DLD1 (cell line): Measurements from ENCODE around the gene TBC1D30.
"Not testable (repeated sequence)": the region's sequence is repeated elsewhere in the genome, so short reads cannot be mapped to it uniquely, and the experiment has no call there.

Experiments used
- in situ Hi-C: cut with HindIII; loops from 2 replicates; pipeline ENCODE4 v1.10.0; 2017; ENCODE audit warnings: low sequenced_read_pairs

The TBC1D30 gene

DNA sequence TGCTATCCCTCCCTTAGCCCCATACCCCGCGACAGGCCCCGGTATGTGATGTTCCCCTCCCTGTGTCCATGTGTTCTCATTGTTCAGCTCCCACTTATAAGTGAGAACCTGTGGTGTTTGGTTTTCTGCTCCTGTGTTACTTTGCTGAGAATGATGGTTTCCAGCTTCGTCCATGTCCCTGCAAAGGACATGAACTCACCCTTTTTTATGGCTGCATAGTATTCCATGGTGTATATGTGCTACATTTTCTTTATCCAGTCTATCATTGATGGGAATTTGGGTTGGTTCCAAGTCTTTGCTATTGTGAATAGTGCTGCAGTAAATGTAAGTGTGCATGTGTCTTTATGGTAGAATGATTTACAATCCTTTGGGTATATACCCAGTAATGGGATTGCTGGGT lies 24.0 kb downstream of the TBC1D30 start:
- in situ Hi-C loops = not testable (repeated sequence)

DNA sequence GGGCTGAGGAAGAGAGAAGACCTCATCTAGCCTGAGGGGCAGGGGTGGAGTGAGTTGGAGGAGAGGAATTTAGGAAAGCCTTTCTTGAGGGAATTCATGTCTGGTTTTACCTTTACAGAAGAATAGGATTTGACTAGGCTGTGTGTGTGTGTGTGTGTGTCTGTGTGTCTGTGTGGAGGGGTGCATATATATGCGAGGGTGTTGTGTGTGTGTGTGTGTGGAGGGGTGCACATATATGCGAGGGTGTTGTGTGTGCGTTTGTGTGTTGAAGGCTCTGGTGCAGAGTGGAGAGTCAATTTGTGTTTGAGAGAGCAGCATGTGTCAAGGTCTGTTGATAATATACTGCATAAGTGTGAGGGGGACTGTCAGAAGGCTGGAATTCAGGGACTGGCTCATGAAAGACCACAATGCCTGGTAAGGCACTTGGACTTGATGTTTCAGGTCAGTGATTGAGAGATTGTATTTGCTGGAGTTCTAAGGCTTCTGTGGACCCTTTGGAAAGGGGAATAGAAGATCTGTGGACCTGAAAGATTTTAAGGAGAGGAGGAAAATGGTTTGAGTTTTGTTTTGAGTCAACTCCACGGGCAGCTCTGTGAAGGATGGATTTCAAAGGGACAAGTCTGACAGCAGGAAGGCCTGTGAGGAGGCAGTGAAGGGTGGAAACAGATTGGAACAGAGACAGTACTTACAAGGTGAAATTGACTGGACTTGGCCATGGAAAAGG lies 34.6 kb downstream of the TBC1D30 start:
- in situ Hi-C loops = no loop called here

DNA sequence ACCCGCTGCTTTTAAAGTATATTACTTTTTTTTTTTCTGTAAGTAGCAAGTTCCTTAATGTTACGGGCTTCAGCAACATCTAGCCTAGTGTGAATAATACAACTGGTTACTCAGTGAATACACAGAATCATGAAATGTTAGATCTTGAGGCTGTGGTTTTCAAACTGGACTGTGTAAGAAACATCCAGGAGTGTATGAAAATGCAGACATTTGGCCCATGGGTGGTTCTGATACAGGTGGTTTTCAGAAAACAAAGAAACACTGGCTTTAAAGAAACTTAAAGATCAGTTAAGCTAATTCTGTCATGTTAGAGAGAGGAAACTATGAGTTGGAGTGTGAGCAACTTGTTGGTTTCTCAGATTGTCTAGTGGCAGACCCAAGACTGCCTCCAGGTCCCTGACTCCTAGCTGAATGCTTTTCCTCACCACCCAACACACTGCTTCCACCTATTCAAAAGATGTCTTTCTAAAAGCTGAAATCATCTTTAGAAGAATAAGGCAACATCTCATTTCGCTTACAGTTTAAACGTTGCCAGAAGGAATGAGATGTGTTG lies 36.1 kb downstream of the TBC1D30 start:
- in situ Hi-C loops = no loop called here

DNA sequence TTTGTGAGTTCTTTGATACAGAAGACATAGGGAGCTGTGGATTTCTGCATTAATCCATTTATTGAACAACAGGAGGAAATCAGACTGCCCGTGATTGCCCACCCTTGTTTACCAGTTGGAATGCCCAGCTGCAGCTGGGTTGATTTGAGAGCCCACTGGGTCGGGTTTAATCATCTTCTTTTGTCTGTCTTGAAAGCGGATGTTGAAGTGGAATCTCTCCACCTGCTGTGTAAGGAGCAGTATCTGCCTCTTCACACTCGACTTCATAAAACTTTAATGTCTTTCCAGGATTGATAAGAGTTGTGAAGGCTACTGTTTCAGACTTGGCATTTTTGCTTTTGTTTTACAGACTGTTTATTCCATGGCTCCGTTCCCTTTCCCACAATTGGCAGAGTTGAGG lies 39.9 kb downstream of the TBC1D30 start:
- in situ Hi-C loops = no loop called here

DNA sequence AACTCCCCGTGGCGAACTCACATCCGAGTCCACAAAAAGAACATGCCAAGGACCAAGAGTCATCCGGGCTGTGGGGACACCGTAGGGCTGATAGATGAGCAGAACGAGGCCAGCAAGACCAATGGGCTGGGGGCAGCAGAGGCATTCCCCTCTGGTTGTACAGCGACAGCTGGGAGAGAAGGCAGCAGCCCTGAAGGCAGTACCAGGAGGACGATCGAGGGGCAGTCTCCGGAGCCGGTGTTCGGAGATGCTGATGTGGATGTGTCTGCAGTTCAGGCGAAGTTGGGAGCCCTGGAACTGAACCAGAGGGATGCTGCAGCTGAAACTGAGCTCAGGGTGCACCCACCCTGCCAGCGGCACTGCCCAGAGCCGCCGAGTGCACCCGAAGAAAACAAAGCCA lies 50.7 kb downstream of the TBC1D30 start:
- in situ Hi-C loops = no loop called here

DNA sequence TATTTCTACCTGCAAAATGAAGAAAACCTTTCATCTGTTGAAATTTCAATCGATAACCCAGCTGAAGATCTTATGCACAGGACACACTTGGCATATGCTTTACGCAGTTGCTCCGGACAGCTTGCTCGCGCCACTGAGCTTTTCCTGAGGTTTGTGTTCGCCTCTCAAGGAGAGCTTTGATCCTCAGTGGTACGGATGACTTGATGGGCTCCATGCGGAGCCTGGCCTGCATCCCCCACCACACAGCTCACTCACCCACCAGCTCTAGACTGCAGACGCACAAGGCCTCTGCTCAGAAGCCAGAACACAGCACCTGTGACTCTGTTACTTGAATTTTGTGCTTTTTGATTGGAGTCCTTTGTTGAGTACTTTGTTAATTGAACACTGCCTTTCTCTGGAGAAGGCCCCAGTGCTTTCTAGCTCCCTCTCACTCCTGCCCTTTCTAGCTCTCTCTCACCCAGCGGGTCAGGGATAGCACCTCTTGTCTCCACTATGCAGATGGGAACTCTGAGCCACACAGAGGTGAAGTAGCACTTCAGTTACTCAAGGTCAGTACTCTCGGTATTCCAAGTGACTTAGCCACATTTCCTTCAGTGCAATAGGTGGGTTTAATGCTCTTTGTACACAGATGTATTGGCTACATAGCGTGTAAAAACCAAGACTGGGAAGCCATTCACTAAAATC lies 52.1 kb downstream of the TBC1D30 start:
- in situ Hi-C loops = no loop called here

DNA sequence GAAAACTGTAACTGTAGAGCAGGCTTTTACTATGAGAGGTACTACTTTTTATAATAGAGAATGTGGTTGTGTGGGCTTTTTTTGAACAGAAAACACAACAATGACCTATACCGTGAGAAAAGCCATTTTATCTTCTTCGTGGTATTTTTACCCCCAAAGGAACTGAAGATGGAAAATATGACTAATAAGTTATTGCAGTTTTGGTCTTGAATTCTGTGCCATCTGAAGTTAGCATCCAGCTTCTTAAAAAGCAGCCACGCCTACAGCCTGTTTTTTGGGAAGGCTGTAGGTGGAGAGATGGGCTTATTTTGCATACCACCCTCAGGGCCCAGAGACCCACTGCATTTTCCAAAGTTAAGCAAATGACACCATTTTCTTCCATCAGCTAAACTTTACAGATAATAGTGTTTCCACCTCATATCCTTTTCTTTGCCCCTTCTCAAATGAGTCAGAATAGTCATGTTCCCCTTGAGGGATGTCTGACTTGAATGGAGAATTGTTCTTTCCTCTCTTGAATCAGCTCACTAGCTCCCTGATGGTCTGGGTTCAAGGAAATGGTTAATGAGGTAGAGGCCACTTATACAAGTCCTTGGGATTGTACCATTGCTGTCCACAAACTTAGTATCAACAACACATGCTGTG lies 53.0 kb downstream of the TBC1D30 start:
- in situ Hi-C loops = no loop called here

DNA sequence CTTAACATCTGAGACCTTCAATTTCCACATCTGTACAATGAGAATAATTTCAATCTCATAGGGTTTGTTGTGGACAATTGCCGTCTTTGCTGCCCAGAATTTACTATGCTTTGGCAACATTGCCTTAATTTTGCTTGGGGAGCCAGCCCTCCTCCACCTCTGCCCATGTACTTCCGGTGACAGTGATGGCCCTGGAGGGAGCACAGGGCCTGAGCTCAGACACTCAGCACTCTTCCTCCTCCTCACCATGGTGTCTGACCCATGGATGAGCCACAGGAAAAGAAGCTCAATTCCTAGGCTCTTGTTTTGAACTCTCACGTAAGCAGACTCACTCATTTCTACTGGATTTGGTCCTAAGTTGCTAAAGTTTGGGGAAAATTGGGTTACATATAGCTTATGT lies 58.2 kb downstream of the TBC1D30 start:
- in situ Hi-C loops = no loop called here

DNA sequence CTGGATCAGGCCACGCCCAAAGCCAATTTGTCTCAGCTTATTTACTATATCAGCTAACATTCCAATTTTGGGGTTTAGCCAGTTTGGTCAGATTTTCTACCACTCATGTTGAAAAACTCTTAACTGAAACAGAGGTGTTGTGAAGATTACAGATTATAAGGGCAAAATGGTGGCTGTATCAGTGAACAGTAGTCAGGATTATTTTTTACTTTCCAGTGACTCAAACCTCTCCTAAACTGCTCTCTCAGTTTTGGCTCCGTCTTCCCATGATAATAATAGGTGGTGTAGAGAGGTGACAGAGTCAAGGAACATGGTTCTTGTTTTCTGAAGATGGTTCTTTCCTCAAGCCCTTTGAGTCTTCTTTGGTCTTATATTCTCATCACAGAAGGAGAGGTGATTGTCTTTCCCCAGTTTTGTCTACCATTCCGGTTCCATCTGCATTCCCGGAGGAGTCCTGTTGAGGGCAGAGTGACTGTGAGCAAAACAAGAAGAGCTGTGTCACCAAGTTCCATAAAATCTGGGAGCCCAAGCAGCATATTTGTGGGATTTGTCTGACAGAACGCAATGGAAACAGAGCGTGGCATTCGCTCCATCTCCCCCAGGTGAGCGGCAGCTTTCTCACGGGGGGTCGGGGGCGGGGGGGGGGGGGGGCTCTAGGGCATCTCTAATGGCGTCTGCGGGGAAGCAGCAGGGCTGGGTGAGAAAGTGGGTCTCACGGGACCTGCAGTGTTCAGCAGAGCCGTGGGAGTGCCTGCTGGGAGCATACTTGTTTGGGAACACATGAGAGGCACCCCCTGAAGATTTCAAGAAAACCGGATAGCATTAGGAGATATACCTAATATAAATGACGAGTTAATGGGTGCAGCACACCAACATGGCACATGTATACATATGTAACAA lies 59.1 kb downstream of the TBC1D30 start:
- in situ Hi-C loops = no loop called here

DNA sequence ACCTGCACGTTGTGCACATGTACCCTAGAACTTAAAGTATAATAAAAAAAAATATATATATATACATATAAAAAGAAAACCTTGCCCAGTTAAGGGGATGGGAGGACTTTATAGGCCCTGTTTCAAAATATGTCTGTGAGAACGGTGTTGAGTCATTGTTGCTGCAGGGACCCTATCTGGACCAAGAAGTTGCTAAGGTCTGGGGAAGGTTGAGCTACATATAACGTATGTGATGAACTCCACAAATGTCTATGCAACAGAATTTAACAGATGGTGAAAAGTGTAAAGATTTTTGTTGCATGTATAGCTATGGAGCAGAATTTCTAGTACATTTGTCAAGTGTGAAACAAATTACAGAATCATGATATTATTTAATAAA lies 59.7 kb downstream of the TBC1D30 start:
- in situ Hi-C loops = no loop called here

DNA sequence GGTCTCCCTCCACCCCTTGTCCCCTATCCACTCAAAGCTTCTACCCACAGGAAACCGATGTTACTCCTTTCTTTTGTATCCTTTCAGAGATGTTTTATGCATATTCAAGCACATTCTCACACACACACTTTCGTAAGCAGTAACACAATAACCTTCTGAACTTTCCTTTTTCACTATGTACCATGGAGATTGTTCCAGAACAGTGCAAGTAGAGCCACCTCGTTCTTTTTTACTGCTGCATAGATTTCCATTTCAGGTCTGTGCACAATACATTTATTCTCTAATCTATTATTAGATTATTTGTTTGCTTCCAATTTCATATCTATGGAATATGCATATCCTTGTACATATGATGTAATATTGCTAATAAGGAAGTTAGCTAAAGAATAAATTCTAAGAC lies 60.3 kb downstream of the TBC1D30 start:
- in situ Hi-C loops = no loop called here

DNA sequence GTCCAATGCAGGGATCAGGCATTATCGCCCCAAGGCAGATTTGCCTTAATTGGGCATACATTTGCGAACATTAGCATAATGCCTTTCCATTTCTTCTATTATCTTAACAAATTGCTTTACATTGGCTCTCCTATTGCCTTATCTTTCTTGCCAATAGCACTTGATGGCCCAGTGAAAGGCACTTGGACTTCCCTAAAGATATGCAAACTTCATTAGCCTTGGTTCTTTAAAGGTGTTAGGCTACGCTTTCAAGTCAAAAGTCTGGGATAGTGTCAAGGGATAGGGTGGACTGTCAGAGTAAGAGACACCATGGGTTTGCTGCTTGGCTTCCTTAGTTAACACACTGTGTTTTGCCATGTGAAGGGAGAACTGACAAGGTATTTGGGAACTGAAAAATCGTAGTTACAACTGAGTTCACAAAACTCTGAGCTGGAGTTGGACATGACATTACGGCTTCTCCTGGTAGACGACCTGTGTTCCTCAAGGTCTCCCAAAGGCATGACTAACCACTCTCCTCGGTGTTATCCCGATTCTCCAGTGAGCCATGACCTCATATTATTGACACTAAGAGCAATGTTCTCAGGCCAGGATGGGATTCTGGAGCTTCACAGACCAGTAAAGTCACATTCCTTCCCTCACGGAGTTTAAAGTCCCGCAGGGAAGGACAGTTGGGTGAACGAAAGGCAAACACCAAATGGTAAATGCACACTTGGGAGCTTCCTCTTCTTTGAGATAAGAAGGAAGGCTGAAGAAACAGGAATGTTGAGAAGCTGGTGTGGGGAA lies 65.2 kb downstream of the TBC1D30 start:
- in situ Hi-C loops = loop anchor here (5.0 kb wide), 1 partner anchor 233 kb away; the partner anchor contains the start of gene WIF1

DNA sequence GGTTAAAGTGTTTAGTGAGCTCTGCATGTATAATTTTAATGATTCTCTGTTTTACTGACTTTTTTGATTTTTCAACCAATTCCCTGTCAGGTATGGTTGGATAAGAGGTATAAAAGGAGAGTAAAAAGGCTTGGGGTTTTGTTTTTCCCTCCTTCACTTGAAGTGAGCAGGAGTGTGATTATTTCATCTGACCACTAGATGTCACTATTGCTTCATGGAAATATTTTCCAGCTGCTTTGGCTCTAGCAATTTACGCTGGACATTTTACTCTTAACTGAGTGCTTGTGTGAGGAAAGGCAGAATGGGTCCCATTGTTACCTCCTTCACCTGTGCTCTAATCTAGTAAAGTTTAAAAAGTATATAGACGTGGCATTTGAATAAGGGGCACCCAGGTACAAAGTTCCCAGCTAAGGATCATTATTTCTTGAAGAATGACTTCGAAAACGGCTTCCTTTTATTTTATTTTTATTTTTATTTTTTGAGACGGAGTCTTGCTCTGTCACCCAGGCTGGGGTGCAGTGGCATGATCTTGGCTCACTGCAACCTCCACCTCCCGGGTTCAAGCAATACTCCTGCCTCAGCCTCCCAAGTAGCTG lies 66.5 kb downstream of the TBC1D30 start:
- in situ Hi-C loops = loop anchor here (5.0 kb wide), 1 partner anchor 231 kb away; the partner anchor contains the start of gene WIF1

DNA sequence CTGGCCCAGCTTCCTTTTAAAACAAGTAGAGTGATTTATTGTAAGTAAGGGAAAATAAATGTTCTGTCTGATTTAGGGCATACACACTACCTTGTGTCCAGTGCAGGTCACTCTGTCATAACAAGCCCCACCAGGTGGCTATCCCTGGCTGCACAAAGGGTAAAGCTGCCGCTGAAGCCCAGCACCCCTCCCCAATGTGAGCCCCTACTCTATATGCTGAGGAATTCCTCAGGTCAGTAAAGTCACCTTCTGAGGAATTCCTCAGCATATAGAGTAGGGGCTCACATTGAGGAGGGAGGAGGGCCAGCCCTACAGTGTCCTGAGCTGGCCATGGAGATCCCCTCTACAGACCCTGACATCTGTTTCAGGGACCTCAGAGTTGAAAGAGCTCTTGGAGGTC lies 67.2 kb downstream of the TBC1D30 start:
- in situ Hi-C loops = loop anchor here (5.0 kb wide), 1 partner anchor 231 kb away; the partner anchor contains the start of gene WIF1

DNA sequence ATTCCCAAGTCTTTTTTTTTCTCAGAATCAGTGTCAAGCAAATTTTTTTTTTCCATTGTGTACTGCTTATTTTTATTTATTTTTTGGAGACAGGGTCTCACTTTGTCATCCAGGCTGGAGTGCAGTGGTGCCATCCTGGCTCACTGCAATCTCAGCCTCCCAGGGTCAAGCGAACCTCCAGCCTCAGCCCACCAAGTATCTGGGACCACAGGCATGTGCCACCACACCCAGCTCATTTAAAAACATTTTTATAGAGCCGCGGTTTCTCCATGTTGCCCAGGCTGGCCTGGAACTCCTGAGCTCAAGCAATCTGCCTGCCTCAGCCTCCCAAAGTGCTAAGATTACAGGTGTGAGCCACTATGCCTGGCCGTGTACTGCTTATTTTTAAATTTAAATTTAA lies 68.1 kb downstream of the TBC1D30 start:
- in situ Hi-C loops = loop anchor here (5.0 kb wide), 1 partner anchor 230 kb away; the partner anchor contains the start of gene WIF1

DNA sequence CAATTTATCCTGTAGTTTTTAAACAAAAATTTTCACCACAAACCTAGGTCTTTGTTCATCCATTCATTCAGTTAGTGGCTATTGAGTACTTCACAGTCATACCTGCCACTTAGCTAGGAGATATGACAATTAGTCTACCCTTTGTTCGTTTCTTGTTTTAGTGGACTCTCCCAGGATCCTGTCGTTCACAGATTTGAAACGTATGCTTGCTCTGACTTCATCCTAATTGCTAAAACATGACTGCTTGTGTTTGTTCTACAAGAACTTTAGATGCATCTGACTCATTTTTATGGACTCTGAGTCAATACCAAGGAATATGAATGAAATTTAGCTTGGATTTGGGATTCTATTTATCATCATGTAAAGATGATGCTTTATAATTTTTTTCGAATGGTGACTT lies 69.5 kb downstream of the TBC1D30 start:
- in situ Hi-C loops = loop anchor here (5.0 kb wide), 1 partner anchor 228 kb away; the partner anchor contains the start of gene WIF1

DNA sequence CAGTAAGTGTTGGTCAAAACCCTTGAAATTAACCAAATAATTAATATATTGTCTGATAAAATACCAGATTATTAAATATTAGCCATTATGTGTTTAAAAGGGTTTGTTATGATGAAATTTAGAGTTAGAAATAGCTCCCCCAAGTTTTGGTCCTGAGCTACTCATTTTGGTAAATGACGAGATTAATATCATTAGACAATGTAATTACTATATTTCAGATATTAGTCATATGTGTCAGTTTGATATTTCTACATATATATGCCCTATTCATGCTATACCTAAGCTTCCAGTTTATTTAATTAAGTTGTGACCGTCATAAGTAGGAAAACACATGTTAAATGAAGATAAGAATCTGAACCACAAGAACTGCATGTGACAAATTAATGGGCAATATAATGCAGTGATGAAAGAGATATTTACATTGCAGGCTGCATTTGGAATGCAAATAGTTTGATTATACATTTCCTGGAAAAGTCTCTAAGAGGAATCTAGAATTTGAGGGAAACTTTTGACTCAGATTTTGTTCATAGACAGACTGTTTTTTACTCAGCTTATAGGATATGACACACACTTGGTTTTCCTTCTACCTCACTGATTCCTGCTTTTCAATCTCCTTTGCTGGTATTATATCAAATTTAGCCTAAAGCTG lies 70.5 kb downstream of the TBC1D30 start:
- in situ Hi-C loops = loop anchor here (5.0 kb wide), 1 partner anchor 227 kb away; the partner anchor contains the start of gene WIF1

DNA sequence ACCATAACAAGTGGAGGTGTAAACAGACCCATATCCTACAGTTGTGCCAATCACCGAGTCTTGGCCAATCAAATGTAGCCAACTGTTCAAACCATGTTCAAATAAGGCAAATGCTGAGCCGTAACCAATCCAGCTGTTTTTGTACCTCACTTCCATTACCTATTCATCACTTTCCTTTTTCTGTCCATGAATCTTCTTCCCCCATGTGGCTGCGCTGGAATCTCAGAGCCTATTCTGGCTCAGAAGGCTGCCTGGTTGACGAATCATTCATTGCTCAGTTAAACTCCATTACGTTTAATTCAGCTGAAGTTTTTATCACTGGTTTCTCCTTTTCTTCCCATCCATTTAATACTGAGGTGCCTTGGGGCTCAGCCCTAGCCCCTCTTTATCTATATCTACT lies 71.1 kb downstream of the TBC1D30 start:
- in situ Hi-C loops = no loop called here

DNA sequence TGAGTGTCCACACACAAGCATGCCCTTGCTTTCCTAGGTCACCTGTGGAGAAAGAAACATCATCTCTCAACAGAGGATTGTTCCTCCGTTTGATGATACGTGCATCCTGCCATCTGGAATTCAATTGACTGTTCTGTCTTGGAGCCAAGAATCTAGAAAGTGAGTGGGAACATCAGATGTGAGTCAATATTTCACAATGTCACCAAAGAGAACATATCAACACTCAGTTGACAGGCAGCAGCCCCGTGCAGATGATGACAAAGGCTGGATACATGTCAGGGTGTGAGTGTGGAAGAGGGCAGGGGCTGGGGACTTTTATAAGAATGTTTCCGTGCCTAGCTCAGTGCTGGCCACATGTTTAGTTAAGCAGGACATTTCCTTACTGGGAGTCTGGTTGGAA lies 76.1 kb downstream of the TBC1D30 start:
- in situ Hi-C loops = no loop called here
